HepG2 (cell line): ENCODE results near the gene ASXL1. TPM values are rescaled to one million over a fixed set of nuclear protein-coding genes. Genes with fewer than 3 reads are reported as not detected.

Source experiments
- CHD4 ChIP-seq: fragments of 200-600 bp; sonication (generic); IDR thresholded peaks from 2 replicates; pipeline ENCODE4 v1.7.0; 2017; ENCODE audit warnings: mild to moderate bottlenecking, low read length, borderline replicate concordance
- ISL2 ChIP-seq: sonication (generic); formaldehyde crosslinking; IDR thresholded peaks from 2 replicates; pipeline ENCODE4 v1.5.0; 2020; ENCODE audit warnings: missing genetic modification reagents
- MIER3 ChIP-seq: IDR thresholded peaks from 2 replicates; pipeline ENCODE4 v1.6.1; 2016; ENCODE audit warnings: missing compliant biosample characterization, borderline replicate concordance
- NPAS2 ChIP-seq: sonication (generic); formaldehyde crosslinking; IDR thresholded peaks from 2 replicates; pipeline ENCODE4 v1.8.0; 2022; ENCODE audit warnings: mild to moderate bottlenecking, missing genetic modification reagents, borderline replicate concordance
- POGZ ChIP-seq: sonication (generic); formaldehyde crosslinking; IDR thresholded peaks from 2 replicates; pipeline ENCODE4 v1.4.0; 2020; ENCODE audit warnings: mild to moderate bottlenecking, missing genetic modification reagents
- POLR2G ChIP-seq: fragments of 200-400 bp; formaldehyde crosslinking; IDR thresholded peaks from 2 replicates; pipeline ENCODE4 v1.6.1; 2018; ENCODE audit warnings: mild to moderate bottlenecking, low read depth, low read length, moderate library complexity
- RBAK ChIP-seq: sonication (generic); formaldehyde crosslinking; IDR thresholded peaks from 2 replicates; pipeline ENCODE4 v1.5.1; 2020; ENCODE audit warnings: mild to moderate bottlenecking, missing genetic modification reagents
- RXRA ChIP-seq: sonication (generic); formaldehyde crosslinking; IDR thresholded peaks from 2 replicates; pipeline ENCODE4 v1.5.1; 2020; ENCODE audit warnings: missing genetic modification reagents
- SAP130 ChIP-seq: IDR thresholded peaks from 2 replicates; pipeline ENCODE4 v1.6.1; 2016; ENCODE audit warnings: low read depth
- SP2 ChIP-seq: sonication (generic); formaldehyde crosslinking; IDR thresholded peaks from 2 replicates; pipeline ENCODE4 v1.5.1; 2020; ENCODE audit warnings: mild to moderate bottlenecking, missing genetic modification reagents
- SRSF4 ChIP-seq: fragments of 200-400 bp; formaldehyde crosslinking; IDR thresholded peaks from one replicate; pipeline ENCODE4 v1.6.1; 2018; ENCODE audit warnings: mild to moderate bottlenecking, low read depth, low read length, moderate library complexity; ENCODE audit not compliant: poor library complexity, severe bottlenecking
- TBX3 ChIP-seq: fragments of 450-650 bp; IDR thresholded peaks from 2 replicates; pipeline ENCODE4 v1.6.1; 2017; ENCODE audit warnings: antibody characterized with exemption, mild to moderate bottlenecking, inconsistent platforms, borderline replicate concordance
- THYN1 ChIP-seq: sonication (generic); formaldehyde crosslinking; IDR thresholded peaks from 2 replicates; pipeline ENCODE4 v1.8.1; 2023; ENCODE audit warnings: low read depth, mild to moderate bottlenecking, moderate library complexity, missing genetic modification reagents, borderline replicate concordance
- ZIK1 ChIP-seq: sonication (generic); formaldehyde crosslinking; IDR thresholded peaks from 2 replicates; pipeline ENCODE4 v1.5.0; 2020; ENCODE audit warnings: mild to moderate bottlenecking, low read depth, missing genetic modification reagents, borderline replicate concordance
- ZNF124 ChIP-seq: sonication (generic); formaldehyde crosslinking; IDR thresholded peaks from 2 replicates; pipeline ENCODE4 v1.4.0; 2020; ENCODE audit warnings: missing genetic modification reagents
- ZNF205 ChIP-seq: IDR thresholded peaks from 2 replicates; pipeline ENCODE4 v1.6.1; 2018; ENCODE audit warnings: missing biosample characterization, missing genetic modification reagents
- ZNF225 ChIP-seq: sonication (generic); formaldehyde crosslinking; IDR thresholded peaks from 2 replicates; pipeline ENCODE4 v1.4.0; 2020; ENCODE audit warnings: mild to moderate bottlenecking, missing genetic modification reagents
- ZNF34 ChIP-seq: sonication (generic); formaldehyde crosslinking; IDR thresholded peaks from 2 replicates; pipeline ENCODE4 v1.4.0; 2020; ENCODE audit warnings: mild to moderate bottlenecking, missing genetic modification reagents, borderline replicate concordance
- ZNF430 ChIP-seq: sonication (generic); formaldehyde crosslinking; IDR thresholded peaks from 2 replicates; pipeline ENCODE4 v1.9.0; 2021; ENCODE audit warnings: mild to moderate bottlenecking, missing genetic modification reagents
- ZNF460 ChIP-seq: sonication (generic); formaldehyde crosslinking; IDR thresholded peaks from 2 replicates; pipeline ENCODE4 v1.5.1; 2020; ENCODE audit warnings: missing genetic modification reagents, mild to moderate bottlenecking, borderline replicate concordance
- ZNF547 ChIP-seq: sonication (generic); formaldehyde crosslinking; IDR thresholded peaks from 2 replicates; pipeline ENCODE4 v1.5.1; 2020; ENCODE audit warnings: mild to moderate bottlenecking, missing genetic modification reagents
- ZNF549 ChIP-seq: sonication (generic); formaldehyde crosslinking; IDR thresholded peaks from 2 replicates; pipeline ENCODE4 v1.5.0; 2020; ENCODE audit warnings: missing genetic modification reagents
- ZNF644 ChIP-seq: IDR thresholded peaks from 2 replicates; pipeline ENCODE4 v1.6.1; 2016; ENCODE audit warnings: low read depth
- ZSCAN21 ChIP-seq: sonication (generic); formaldehyde crosslinking; IDR thresholded peaks from 2 replicates; pipeline ENCODE4 v1.8.0; 2022; ENCODE audit warnings: mild to moderate bottlenecking, missing genetic modification reagents, moderate library complexity, borderline replicate concordance
- polyA plus RNA-seq, 8 experiments: library from polyadenylated mRNA; depleted of rRNA in 3 of 8; stranded (reverse) in 7 of 8; unstranded in 1 of 8; fragments of >200 nt; fragmentation: Illumina TruSeq in 4 of 8; extraction: Trizol in 4 of 8; gene quantifications; 2 replicates each; pipeline versions ENCODE4 v1.2.1 to v1.2.3, GENCODE V29; 2011 to 2016; ENCODE audit warnings: low read depth in 4 of 8, missing spikeins in 1 of 8, mixed read lengths in 1 of 8; ENCODE audit not compliant: insufficient read depth in 1 of 8
- total RNA-seq, 5 experiments: library from RNA; depleted of rRNA; stranded (reverse); fragments of >200 nt; fragmentation: Illumina TruSeq; extraction: Trizol; gene quantifications; 2 replicates each; pipeline ENCODE4 v1.2.3, GENCODE V29; 2016; ENCODE audit warnings: low read depth in 1 of 5
- TF ChIP-seq, protein P1 (sequence below): sonication (generic); formaldehyde crosslinking; IDR thresholded peaks from 2 replicates; pipeline ENCODE4 v1.5.1; 2020; ENCODE audit warnings: missing genetic modification reagents, mild to moderate bottlenecking, borderline replicate concordance
- TF ChIP-seq, protein P2 (sequence below), 2 experiments: sonication (generic) in 1 of 2; formaldehyde crosslinking in 1 of 2; IDR thresholded peaks; 2 replicates each; pipeline versions ENCODE4 v1.4.0 to v1.6.1; 2016 to 2020; ENCODE audit warnings: borderline replicate concordance in 1 of 2, low read depth in 1 of 2, mild to moderate bottlenecking in 1 of 2, missing genetic modification reagents in 1 of 2

ASXL1 gene
- total and polyA plus RNA-seq, 2 of the 13 experiments (the other 11 are each of a cell fraction or from before 2014, with no cell fraction given) = 62.1 to 74.8 TPM

DNA sequence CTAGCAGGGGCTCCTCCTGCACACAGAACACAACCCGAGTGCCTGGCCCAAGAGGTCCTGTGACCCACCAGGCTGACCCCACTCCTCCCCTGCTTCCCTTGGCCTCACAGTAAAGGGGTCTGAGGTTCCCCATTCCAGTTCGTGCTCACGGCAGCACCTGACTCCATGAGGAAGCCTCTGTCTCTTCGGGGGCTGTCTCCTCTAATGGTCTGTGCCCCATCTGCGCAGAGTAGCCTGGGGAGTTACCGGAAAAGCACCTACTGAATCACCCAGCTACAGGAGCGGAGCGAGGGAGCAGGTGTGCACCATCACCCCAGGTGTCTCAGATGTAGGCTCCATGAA is 93.2 kb downstream of the ASXL1 start (continued):
- TF ChIP-seq, protein P1, sequence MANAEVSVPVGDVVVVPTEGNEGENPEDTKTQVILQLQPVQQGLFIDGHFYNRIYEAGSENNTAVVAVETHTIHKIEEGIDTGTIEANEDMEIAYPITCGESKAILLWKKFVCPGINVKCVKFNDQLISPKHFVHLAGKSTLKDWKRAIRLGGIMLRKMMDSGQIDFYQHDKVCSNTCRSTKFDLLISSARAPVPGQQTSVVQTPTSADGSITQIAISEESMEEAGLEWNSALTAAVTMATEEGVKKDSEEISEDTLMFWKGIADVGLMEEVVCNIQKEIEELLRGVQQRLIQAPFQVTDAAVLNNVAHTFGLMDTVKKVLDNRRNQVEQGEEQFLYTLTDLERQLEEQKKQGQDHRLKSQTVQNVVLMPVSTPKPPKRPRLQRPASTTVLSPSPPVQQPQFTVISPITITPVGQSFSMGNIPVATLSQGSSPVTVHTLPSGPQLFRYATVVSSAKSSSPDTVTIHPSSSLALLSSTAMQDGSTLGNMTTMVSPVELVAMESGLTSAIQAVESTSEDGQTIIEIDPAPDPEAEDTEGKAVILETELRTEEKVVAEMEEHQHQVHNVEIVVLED = no peak
- no peak for TF ChIP-seq SRSF4
- TF ChIP-seq POLR2G = peak; percentile 49; the same call in 1 of the 2 replicates
- TF ChIP-seq RBAK (CRISPR knock-in tag) = no peak
- TF ChIP-seq ZSCAN21 (CRISPR knock-in tag) = no peak
- no peak for TF ChIP-seq ZNF549
- TF ChIP-seq ZNF225 (CRISPR knock-in tag) = no peak
- no peak for TF ChIP-seq SAP130 (CRISPR knock-in tag)
- TF ChIP-seq ZNF430 (CRISPR knock-in tag) = no peak
- no peak for TF ChIP-seq ISL2 (CRISPR knock-in tag)
- TF ChIP-seq ZNF547 (CRISPR knock-in tag) = no peak
- no peak for TF ChIP-seq CHD4
- TF ChIP-seq, protein P2, sequence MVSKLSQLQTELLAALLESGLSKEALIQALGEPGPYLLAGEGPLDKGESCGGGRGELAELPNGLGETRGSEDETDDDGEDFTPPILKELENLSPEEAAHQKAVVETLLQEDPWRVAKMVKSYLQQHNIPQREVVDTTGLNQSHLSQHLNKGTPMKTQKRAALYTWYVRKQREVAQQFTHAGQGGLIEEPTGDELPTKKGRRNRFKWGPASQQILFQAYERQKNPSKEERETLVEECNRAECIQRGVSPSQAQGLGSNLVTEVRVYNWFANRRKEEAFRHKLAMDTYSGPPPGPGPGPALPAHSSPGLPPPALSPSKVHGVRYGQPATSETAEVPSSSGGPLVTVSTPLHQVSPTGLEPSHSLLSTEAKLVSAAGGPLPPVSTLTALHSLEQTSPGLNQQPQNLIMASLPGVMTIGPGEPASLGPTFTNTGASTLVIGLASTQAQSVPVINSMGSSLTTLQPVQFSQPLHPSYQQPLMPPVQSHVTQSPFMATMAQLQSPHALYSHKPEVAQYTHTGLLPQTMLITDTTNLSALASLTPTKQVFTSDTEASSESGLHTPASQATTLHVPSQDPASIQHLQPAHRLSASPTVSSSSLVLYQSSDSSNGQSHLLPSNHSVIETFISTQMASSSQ (IDR thresholded peaks at IDR 0.05; ENCODE audit: low read depth) = no peak
- TF ChIP-seq, protein P2 (CRISPR knock-in tag; IDR thresholded peaks at IDR 0.05; ENCODE audit: borderline replicate concordance) = no peak
- no peak for TF ChIP-seq MIER3 (CRISPR knock-in tag)
- no peak for TF ChIP-seq ZNF644
- 0 out of 2 replicates have a peak, but pooled peaks have one; percentile 9 for TF ChIP-seq SP2 (CRISPR knock-in tag)
- TF ChIP-seq ZIK1 (CRISPR knock-in tag) = no peak
- TF ChIP-seq ZNF460 (CRISPR knock-in tag) = no peak
- TF ChIP-seq TBX3 = no peak
- TF ChIP-seq POGZ (CRISPR knock-in tag) = no peak
- TF ChIP-seq RXRA = 0 out of 2 replicates have a peak, but pooled peaks have one; percentile 22
- no peak for TF ChIP-seq ZNF205
- no peak for TF ChIP-seq THYN1
- TF ChIP-seq NPAS2 (CRISPR knock-in tag) = no peak
- TF ChIP-seq ZNF34 (CRISPR knock-in tag) = no peak
- no peak for TF ChIP-seq ZNF124 (CRISPR knock-in tag)
